K562 (cell line): Measurements from ENCODE around the gene FGFBP2. TPM values are rescaled to one million over a fixed set of nuclear protein-coding genes. Genes with fewer than 3 reads are reported as not detected.

Source experiments
- ATAC-seq: fragments of 200-7000 bp; cut with Tn5 transposase; 3 replicates; pipeline ENCODE4 v1.9.1; 2020; ENCODE audit warnings: moderate library complexity
- BruUV-seq: library from RNA; stranded (reverse); fragments of 400-500 nt; replicated peaks from 2 replicates; lab custom pipeline; 2021; lab: Mats Ljungman, UMichigan
- CTCF ChIA-PET: fragments of 300-600 bp; formaldehyde crosslinking; extraction: SDS; loops from one replicate; lab custom pipeline; 2021; ENCODE audit warnings: low intra/inter-chr PET ratio; lab: Yijun Ruan, JAX
- POLR2A ChIA-PET: fragments of 300-600, 350-650 bp; sonication (Branson Sonifier 250); formaldehyde crosslinking; extraction: SDS; loops from one replicate; lab custom pipeline; 2021; ENCODE audit warnings: antibody characterized with exemption, inconsistent platforms; lab: Yijun Ruan, JAX
- DNase-seq, 4 experiments: peaks; one replicate each; pipeline versions ENCODE4 v3.0.0 to v3.0.0-alpha.2; 2011 to 2018; ENCODE audit warnings: low spot score in 3 of 4, mixed read lengths in 3 of 4; ENCODE audit errors: extremely low read depth in 1 of 4
- FAIRE-seq: peaks from 2 replicates; lab custom pipeline; 2011; peaks lifted over from hg19 to GRCh38; lab: Jason Lieb, UNC
- H2AFZ ChIP-seq: 2 replicates; pipeline ENCODE4 v1.6.0; 2011; ENCODE audit warnings: low read depth, low read length, control low read depth, inconsistent platforms
- H3K27ac ChIP-seq: fragments of 200-600 bp; 3 replicates; pipeline ENCODE4 v1.8.0; 2011; ENCODE audit warnings: low read depth, mild to moderate bottlenecking, control low read depth, inconsistent platforms, low read length, moderate library complexity, mixed read lengths; ENCODE audit errors: extremely low read depth
- H3K27me3 ChIP-seq, 2 experiments: fragments of 300-600 bp in 1 of 2; 2 replicates in 1 of 2; 3 replicates in 1 of 2; pipeline versions ENCODE4 v1.6.0 to v1.8.0; 2011; ENCODE audit warnings: inconsistent platforms in 2 of 2, low read length in 2 of 2, mild to moderate bottlenecking in 1 of 2, mixed read lengths in 1 of 2, moderate library complexity in 1 of 2; ENCODE audit not compliant: control insufficient read depth in 2 of 2, insufficient read depth in 2 of 2
- H3K36me3 ChIP-seq: fragments of 300-600 bp; 3 replicates; pipeline ENCODE4 v1.8.0; 2011; ENCODE audit warnings: mild to moderate bottlenecking, low read length, inconsistent platforms; ENCODE audit not compliant: control insufficient read depth, insufficient read depth
- H3K4me1 ChIP-seq, 2 experiments: fragments of 200-600 bp in 1 of 2; replicated peaks in 1 of 2; 2 replicates in 1 of 2; 3 replicates in 1 of 2; pipeline versions ENCODE4 v1.5.1 to v1.8.0; 2011; ENCODE audit warnings: inconsistent platforms in 2 of 2, low read length in 2 of 2, mild to moderate bottlenecking in 1 of 2, mixed read lengths in 1 of 2, moderate library complexity in 1 of 2; ENCODE audit not compliant: control insufficient read depth in 2 of 2, insufficient read depth in 2 of 2
- H3K4me2 ChIP-seq: 2 replicates; pipeline ENCODE4 v1.6.1; 2011; ENCODE audit warnings: low read length, control low read depth, inconsistent platforms, mixed read lengths; ENCODE audit not compliant: insufficient read depth
- H3K4me3 ChIP-seq: fragments of 200-600 bp; sonication (generic), shearing (Covaris generic); 2 replicates; pipeline ENCODE4 v1.5.1; 2016; ENCODE audit warnings: control low read depth, inconsistent platforms
- H3K79me2 ChIP-seq: fragments of 200-600 bp; 3 replicates; pipeline ENCODE4 v1.8.0; 2011; ENCODE audit warnings: low read length, inconsistent platforms; ENCODE audit not compliant: control insufficient read depth, insufficient read depth
- H3K9ac ChIP-seq, 2 experiments: 2 replicates each; pipeline versions ENCODE4 v1.6.0 to v1.6.1; 2011; ENCODE audit warnings: low read depth in 2 of 2, low read length in 2 of 2, control low read depth in 1 of 2, inconsistent platforms in 1 of 2, mild to moderate bottlenecking in 1 of 2, mixed read lengths in 1 of 2; ENCODE audit not compliant: insufficient read depth in 1 of 2
- H3K9me1 ChIP-seq: one replicate; pipeline ENCODE4 v1.6.0; 2011; ENCODE audit warnings: inconsistent platforms, mild to moderate bottlenecking, low read length, moderate library complexity; ENCODE audit not compliant: control insufficient read depth, insufficient read depth
- H3K9me3 ChIP-seq: replicated peaks from 2 replicates; pipeline ENCODE4 v1.5.1; 2011; ENCODE audit warnings: low read depth, low read length, inconsistent platforms; ENCODE audit not compliant: control insufficient read depth, insufficient read depth
- H4K20me1 ChIP-seq: replicated peaks from 2 replicates; pipeline ENCODE4 v1.6.1; 2011; ENCODE audit warnings: low read length, inconsistent platforms, mixed read lengths; ENCODE audit not compliant: control insufficient read depth, insufficient read depth
- E2F3 ChIP-seq: fragments of 250-450 bp; sonication (Bioruptor Pico); IDR thresholded peaks from 2 replicates; pipeline ENCODE4 v1.4.0; 2020; ENCODE audit warnings: mild to moderate bottlenecking
- FOSL1 ChIP-seq: fragments of 200-800 bp; sonication (Bioruptor generic); conservative IDR thresholded peaks from 2 replicates; pipeline ENCODE4 v1.6.1; 2016; ENCODE audit warnings: missing genetic modification characterization, missing compliant biosample characterization
- MAFG ChIP-seq: fragments of 450-650 bp; conservative IDR thresholded peaks from 2 replicates; pipeline ENCODE4 v1.6.1; 2016; ENCODE audit warnings: missing genetic modification characterization, missing compliant biosample characterization
- MEF2A ChIP-seq: IDR thresholded peaks from 2 replicates; pipeline ENCODE4 v1.6.1; 2011; ENCODE audit warnings: low read depth, mild to moderate bottlenecking, low read length, moderate library complexity; ENCODE audit not compliant: control insufficient read depth
- SMAD4 ChIP-seq: fragments of 250-450 bp; sonication (Bioruptor Pico); conservative IDR thresholded peaks from 2 replicates; pipeline ENCODE4 v1.8.0; 2021; ENCODE audit warnings: inconsistent platforms, mild to moderate bottlenecking, moderate library complexity
- THAP12 ChIP-seq: fragments of 250-450 bp; sonication (Bioruptor Pico); IDR thresholded peaks from 2 replicates; pipeline ENCODE4 v1.9.0; 2021; ENCODE audit warnings: mild to moderate bottlenecking, inconsistent platforms
- ZFP1 ChIP-seq: fragments of 450-650 bp; formaldehyde crosslinking; IDR thresholded peaks from 2 replicates; pipeline ENCODE4 v1.4.0; 2020; ENCODE audit warnings: mild to moderate bottlenecking, mixed read lengths
- ZNF318 ChIP-seq, 2 experiments: fragments of 450-650 bp; IDR thresholded peaks; 2 replicates each; pipeline ENCODE4 v1.6.1; 2016; ENCODE audit warnings: mild to moderate bottlenecking in 2 of 2, borderline replicate concordance in 1 of 2, low read depth in 1 of 2, moderate library complexity in 1 of 2
- ZNF699 ChIP-seq: fragments of 250-450 bp; sonication (Bioruptor Pico); IDR thresholded peaks from 2 replicates; pipeline ENCODE4 v1.8.0; 2021; ENCODE audit warnings: mild to moderate bottlenecking, moderate library complexity; ENCODE audit not compliant: insufficient replicate concordance
- WGBS: fragments of 100-300 bp; shearing (Covaris generic); methylation state at CpG from one replicate; pipeline ENCODE4 v1.1.6; 2016; ENCODE audit warnings: low coverage, mixed read lengths; ENCODE audit not compliant: insufficient coverage; ENCODE audit errors: missing lambda C conversion rate; 5-methylcytosine and 5-hydroxymethylcytosine counted together
- in situ Hi-C: fragments of 300-500 bp; cut with MboI; formaldehyde crosslinking; loops from 4 replicates; pipeline ENCODE4 v1.15.0; 2018; ENCODE audit warnings: inconsistent platforms, mixed read lengths
- intact Hi-C: fragments of 100-400 bp; cut with micrococcal nuclease; formaldehyde crosslinking; loops from 2 replicates; pipeline ENCODE4 v1.14.2; 2022
- polyA plus RNA-seq, 8 experiments: library from polyadenylated mRNA; depleted of rRNA in 4 of 8; stranded (reverse) in 5 of 8; unstranded in 3 of 8; fragments of >200 nt; fragmentation: Nextera tagmentation in 2 of 8; fragmentation: Illumina TruSeq in 1 of 8; extraction: Ambion mirVana in 2 of 8; extraction: Trizol in 1 of 8; gene quantifications; 2 replicates each; pipeline versions ENCODE4 v1.2.1 to v1.2.3, GENCODE V29; 2011 to 2014; ENCODE audit warnings: inconsistent platforms in 1 of 8, missing spikeins in 1 of 8
- total RNA-seq, 7 experiments: library from RNA; depleted of rRNA in 6 of 7; stranded (reverse); fragments of >200 nt in 6 of 7; fragmentation: Illumina TruSeq in 2 of 7; extraction: Trizol in 2 of 7; gene quantifications; 2 replicates each; pipeline versions ENCODE4 v1.2.1 to v1.2.3, GENCODE V29; 2011 to 2021; ENCODE audit warnings: low replicate concordance in 1 of 7
- TF ChIP-seq, protein P1 (sequence below): fragments of 250-450 bp; sonication (Bioruptor Pico); IDR thresholded peaks from 2 replicates; pipeline ENCODE4 v1.9.0; 2021; ENCODE audit warnings: mild to moderate bottlenecking

FGFBP2 gene
- total and polyA plus RNA-seq, 9 of the 15 experiments (the other 6 are each of a cell fraction or from before 2014, with no cell fraction given), result not detected

DNA sequence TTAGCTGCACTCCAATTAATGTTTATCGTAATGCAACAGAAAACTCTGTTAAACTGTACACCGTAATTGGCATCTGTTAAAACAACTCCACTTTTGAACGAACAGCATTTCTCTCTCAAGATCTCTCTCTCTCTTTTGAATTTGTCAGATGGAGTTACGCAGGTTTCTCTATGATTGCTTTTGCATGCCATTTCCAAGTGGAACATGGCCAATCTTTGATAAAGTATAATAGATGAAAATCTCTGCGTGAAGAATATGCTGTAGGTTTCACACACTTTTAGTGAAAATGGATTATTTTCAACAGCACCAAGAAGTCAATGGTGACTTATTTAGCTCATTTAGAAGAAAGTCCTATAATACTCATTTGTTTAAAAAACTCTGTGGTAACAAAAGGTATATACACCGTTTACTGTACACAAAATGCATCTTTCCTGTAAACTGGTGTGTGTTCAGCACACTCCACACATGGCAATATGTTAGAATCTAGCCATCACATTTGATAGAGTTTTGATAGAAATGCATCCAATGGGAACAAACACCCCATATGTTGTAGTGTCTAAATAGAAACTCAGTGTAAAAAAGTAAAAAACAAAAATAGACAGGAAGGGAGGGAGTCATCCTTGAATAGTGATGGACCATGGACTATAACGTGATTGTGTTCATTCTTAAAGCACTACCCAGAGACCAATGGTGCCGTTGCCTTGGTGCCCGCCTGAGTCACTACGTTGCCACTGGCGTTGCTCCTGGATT, 5.8 kb upstream of the FGFBP2 start:
- Histone ChIP-seq H3K4me3 (no peak overlapping the region), H2AFZ (no peak overlapping the region), H3K9me1 (no peaks in the 10 kb centered on the region), H3K79me2 (no peaks in the 10 kb centered on the region), H3K9me3 (no peaks in the 10 kb centered on the region), H3K27ac (no peak overlapping the region), H3K4me1 (no peaks in the 10 kb centered on the region), H3K36me3 (no peaks in the 10 kb centered on the region), H3K27me3 (peaks cover 6 to 9% of the 10 kb centered on the region in 2 experiments; a peak in 3 of 5 replicates), H4K20me1 (no peaks in the 10 kb centered on the region), H3K4me2 (no peak overlapping the region), H3K9ac (no peak overlapping the region)
- ATAC-seq, result no peak
- no peak for FAIRE-seq
- intact Hi-C loops (no loop called here), in situ Hi-C loops (no loop called here)
- BruUV-seq, result no TSS peak
- 0% methylated on average over 11 of the region's 11 CpGs for WGBS
- TF ChIP-seq FOSL1 (tag), result no peak
- no peak for TF ChIP-seq THAP12 (CRISPR knock-in tag)
- TF ChIP-seq ZFP1, result no peak
- TF ChIP-seq, protein P1, sequence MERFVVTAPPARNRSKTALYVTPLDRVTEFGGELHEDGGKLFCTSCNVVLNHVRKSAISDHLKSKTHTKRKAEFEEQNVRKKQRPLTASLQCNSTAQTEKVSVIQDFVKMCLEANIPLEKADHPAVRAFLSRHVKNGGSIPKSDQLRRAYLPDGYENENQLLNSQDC (CRISPR knock-in tag), result no peak
- TF ChIP-seq SMAD4 (CRISPR knock-in tag), result no peak
- no peak for TF ChIP-seq ZNF699 (CRISPR knock-in tag)
- no peak for TF ChIP-seq ZNF318 (IDR thresholded peaks at IDR 0.05; ENCODE audit: borderline replicate concordance in 1 of 2, low read depth in 1 of 2)
- TF ChIP-seq MEF2A, result no peak
- no peak for TF ChIP-seq MAFG (tag)
- no peak for TF ChIP-seq E2F3 (CRISPR knock-in tag)
- CTCF ChIA-PET, result no interaction called here
- POLR2A ChIA-PET, result no interaction called here
- DNase-seq, result no peak
